ENCODE measurements around the gene ALDH16A1. TPM values are rescaled to one million over a fixed set of nuclear protein-coding genes. Genes with fewer than 3 reads are reported as not detected.
A peak's percentile ranks its signal among the peaks of the same experiment; 100 is the strongest.

Gene ALDH16A1
- total and polyA plus RNA-seq, 10 of the 15 experiments (the other 5 are each of a cell fraction or from before 2014, with no cell fraction given): 1.7 to 49.3 (median 18.1) TPM

GRCh38 chr19:49453013-49453756 lies at the start of gene ALDH16A1 (continued):
- TF ChIP-seq BRCA1 (IDR thresholded peaks at IDR 0.05; ENCODE audit: low read depth, low read length): peak; percentile 57; the same call in 1 of the 2 replicates
- peak; percentile 60 for TF ChIP-seq HCFC1 (IDR thresholded peaks at IDR 0.05; ENCODE audit: low read length)
- TF ChIP-seq, protein P1, sequence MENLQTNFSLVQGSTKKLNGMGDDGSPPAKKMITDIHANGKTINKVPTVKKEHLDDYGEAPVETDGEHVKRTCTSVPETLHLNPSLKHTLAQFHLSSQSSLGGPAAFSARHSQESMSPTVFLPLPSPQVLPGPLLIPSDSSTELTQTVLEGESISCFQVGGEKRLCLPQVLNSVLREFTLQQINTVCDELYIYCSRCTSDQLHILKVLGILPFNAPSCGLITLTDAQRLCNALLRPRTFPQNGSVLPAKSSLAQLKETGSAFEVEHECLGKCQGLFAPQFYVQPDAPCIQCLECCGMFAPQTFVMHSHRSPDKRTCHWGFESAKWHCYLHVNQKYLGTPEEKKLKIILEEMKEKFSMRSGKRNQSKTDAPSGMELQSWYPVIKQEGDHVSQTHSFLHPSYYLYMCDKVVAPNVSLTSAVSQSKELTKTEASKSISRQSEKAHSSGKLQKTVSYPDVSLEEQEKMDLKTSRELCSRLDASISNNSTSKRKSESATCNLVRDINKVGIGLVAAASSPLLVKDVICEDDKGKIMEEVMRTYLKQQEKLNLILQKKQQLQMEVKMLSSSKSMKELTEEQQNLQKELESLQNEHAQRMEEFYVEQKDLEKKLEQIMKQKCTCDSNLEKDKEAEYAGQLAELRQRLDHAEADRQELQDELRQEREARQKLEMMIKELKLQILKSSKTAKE (IDR thresholded peaks at IDR 0.05; ENCODE audit: low read depth, poor library complexity, severe bottlenecking): peak; percentile 42
- peak; percentile 13; the same call in 1 of the 2 replicates for TF ChIP-seq ZNF384 (IDR thresholded peaks at IDR 0.05; ENCODE audit: borderline replicate concordance, low read depth, low read length)
- TF ChIP-seq BMI1 (IDR thresholded peaks at IDR 0.05; ENCODE audit: borderline replicate concordance): no peak
- TF ChIP-seq BHLHE40 (IDR thresholded peaks at IDR 0.05; ENCODE audit: borderline replicate concordance in 1 of 2, low read depth in 2 of 2, low read length in 1 of 2): peak; percentile 51 to 83; a peak in 3 of 4 replicates
- 0 out of 2 replicates have a peak, but pooled peaks have one; percentile 6 for TF ChIP-seq SMARCA5 (IDR thresholded peaks at IDR 0.05)
- no peak for TF ChIP-seq MYB (IDR thresholded peaks at IDR 0.05; ENCODE audit: borderline replicate concordance, low read depth, low read length)
- no peak for TF ChIP-seq YBX1 (IDR thresholded peaks at IDR 0.05)
- TF ChIP-seq RELA (IDR thresholded peaks at IDR 0.05; ENCODE audit: borderline replicate concordance, partially characterized antibody): peak; percentile 43
- peak; percentile 50; the same call in 1 of the 2 replicates for TF ChIP-seq DPF2 (IDR thresholded peaks at IDR 0.05)
- peak; percentile 97 for TF ChIP-seq SMAD1 (IDR thresholded peaks at IDR 0.05; ENCODE audit: low read depth, partially characterized antibody)
- peak; percentile 93 for TF ChIP-seq CHD2 (IDR thresholded peaks at IDR 0.05; ENCODE audit: borderline replicate concordance, low read depth, low read length)
- TF ChIP-seq MTA3 (IDR thresholded peaks at IDR 0.05; ENCODE audit: borderline replicate concordance, low read length): no peak
- TF ChIP-seq, protein P2, sequence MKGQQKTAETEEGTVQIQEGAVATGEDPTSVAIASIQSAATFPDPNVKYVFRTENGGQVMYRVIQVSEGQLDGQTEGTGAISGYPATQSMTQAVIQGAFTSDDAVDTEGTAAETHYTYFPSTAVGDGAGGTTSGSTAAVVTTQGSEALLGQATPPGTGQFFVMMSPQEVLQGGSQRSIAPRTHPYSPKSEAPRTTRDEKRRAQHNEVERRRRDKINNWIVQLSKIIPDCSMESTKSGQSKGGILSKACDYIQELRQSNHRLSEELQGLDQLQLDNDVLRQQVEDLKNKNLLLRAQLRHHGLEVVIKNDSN (IDR thresholded peaks at IDR 0.05; ENCODE audit: borderline replicate concordance, extremely low read length, insufficient read depth, low read depth, low read length): peak; percentile 90
- TF ChIP-seq IRF4 (IDR thresholded peaks at IDR 0.05; ENCODE audit: low read depth, low read length): no peak
- TF ChIP-seq CREB1 (IDR thresholded peaks at IDR 0.05; ENCODE audit: low read depth): peak; percentile 71
- TF ChIP-seq ZBTB4 (CRISPR knock-in tag; IDR thresholded peaks at IDR 0.05): no peak
- 0 out of 2 replicates have a peak, but pooled peaks have one; percentile 44 for TF ChIP-seq CHD1 (IDR thresholded peaks at IDR 0.05; ENCODE audit: low read depth, low read length)
- 0 out of 2 replicates have a peak, but pooled peaks have one; percentile 61 for TF ChIP-seq ZNF207 (IDR thresholded peaks at IDR 0.05; ENCODE audit: borderline replicate concordance)
- peak; percentile 49; the same call in 1 of the 2 replicates for TF ChIP-seq TCF3 (IDR thresholded peaks at IDR 0.05; ENCODE audit: borderline replicate concordance, insufficient read depth, low read depth, low read length)
- peak; percentile 63 for TF ChIP-seq GABPA (IDR thresholded peaks at IDR 0.05; ENCODE audit: low read depth)
- TF ChIP-seq KDM1A (IDR thresholded peaks at IDR 0.05; ENCODE audit: borderline replicate concordance): 0 out of 2 replicates have a peak, but pooled peaks have one; percentile 46

Measured in GM12878 (cell line).